ENCODE measurements around the gene IGHMBP2. TPM values are rescaled to one million over a fixed set of nuclear protein-coding genes. Genes with fewer than 3 reads are reported as not detected.

The IGHMBP2 gene
- polyA plus RNA-seq, 1 donor from 2014 or later = 9.5 TPM

GRCh38 chr11:68942095-68942620 is 38.5 kb downstream of the IGHMBP2 start:
- H3K9me3 ChIP-seq (ENCODE audit: low read length) = no peaks in the 10 kb centered on the region
- no peaks in the 10 kb centered on the region for H4K20me1 ChIP-seq (ENCODE audit: insufficient read depth)
- H3K9ac ChIP-seq (ENCODE audit: low read length) = no peak overlapping the region
- no peak overlapping the region for H3K27ac ChIP-seq (ENCODE audit: low read length)
- no peaks in the 10 kb centered on the region for H3K79me2 ChIP-seq (replicated peaks; ENCODE audit: insufficient read depth, low read length)
- H2AFZ ChIP-seq (ENCODE audit: low read depth, low read length) = no peak overlapping the region
- H3K4me3 ChIP-seq (ENCODE audit: low read length) = no peak overlapping the region
- no peaks in the 10 kb centered on the region for H3K27me3 ChIP-seq (ENCODE audit: insufficient read depth, low read depth, low read length)
- H3K9me2 ChIP-seq (ENCODE audit: insufficient read depth, low read length) = no peaks in the 10 kb centered on the region
- no peaks in the 10 kb centered on the region for H3K36me3 ChIP-seq (ENCODE audit: insufficient read depth, low read length)
- TF ChIP-seq TAF1 (IDR thresholded peaks at IDR 0.05; ENCODE audit: low read depth) = no peak
- TF ChIP-seq POLR2AphosphoS5 (IDR thresholded peaks at IDR 0.05) = no peak
- TF ChIP-seq MXI1 (conservative IDR thresholded peaks at IDR 0.05; ENCODE audit: poor library complexity, severe bottlenecking) = no peak
- TF ChIP-seq SMC3 (conservative IDR thresholded peaks at IDR 0.05; ENCODE audit: poor library complexity) = no peak
- TF ChIP-seq CTCF (IDR thresholded peaks at IDR 0.05; ENCODE audit: poor library complexity, severe bottlenecking) = no peak
- no peak for TF ChIP-seq EZH2 (IDR thresholded peaks at IDR 0.05; ENCODE audit: borderline replicate concordance, insufficient read depth, low read length, poor library complexity, severe bottlenecking)
- no peak for TF ChIP-seq EP300 (conservative IDR thresholded peaks at IDR 0.05; ENCODE audit: poor library complexity, severe bottlenecking)
- TF ChIP-seq RAD21 (conservative IDR thresholded peaks at IDR 0.05) = no peak
- TF ChIP-seq REST (IDR thresholded peaks at IDR 0.05; ENCODE audit: borderline replicate concordance) = no peak
- H3F3A ChIP-seq (ENCODE audit: insufficient read depth, low read length, poor library complexity, severe bottlenecking) = no peaks in the 10 kb centered on the region
- no peak overlapping the region for H3K4me2 ChIP-seq (ENCODE audit: low read length)

GRCh38 chr11:68942751-68943271 is 39.1 kb downstream of the IGHMBP2 start:
- no peaks in the 10 kb centered on the region for H3K9me3 ChIP-seq (ENCODE audit: low read length)
- H3K27ac ChIP-seq (ENCODE audit: low read length) = no peak overlapping the region
- H3K27me3 ChIP-seq (ENCODE audit: insufficient read depth, low read depth, low read length) = no peaks in the 10 kb centered on the region
- no peaks in the 10 kb centered on the region for H3F3A ChIP-seq (ENCODE audit: insufficient read depth, low read length, poor library complexity, severe bottlenecking)
- H3K9me2 ChIP-seq (ENCODE audit: insufficient read depth, low read length) = no peaks in the 10 kb centered on the region
- no peak overlapping the region for H3K4me3 ChIP-seq (ENCODE audit: low read length)
- no peaks in the 10 kb centered on the region for H4K20me1 ChIP-seq (ENCODE audit: insufficient read depth)
- H3K4me2 ChIP-seq (ENCODE audit: low read length) = no peak overlapping the region
- no peaks in the 10 kb centered on the region for H3K36me3 ChIP-seq (ENCODE audit: insufficient read depth, low read length)
- H3K9ac ChIP-seq (ENCODE audit: low read length) = no peak overlapping the region
- TF ChIP-seq RAD21 (conservative IDR thresholded peaks at IDR 0.05) (no peak), TAF1 (IDR thresholded peaks at IDR 0.05; ENCODE audit: low read depth) (no peak), EP300 (conservative IDR thresholded peaks at IDR 0.05; ENCODE audit: poor library complexity, severe bottlenecking) (no peak), POLR2AphosphoS5 (IDR thresholded peaks at IDR 0.05) (no peak)
- H2AFZ ChIP-seq (ENCODE audit: low read depth, low read length) = no peak overlapping the region
- H3K79me2 ChIP-seq (replicated peaks; ENCODE audit: insufficient read depth, low read length) = no peaks in the 10 kb centered on the region

Measured in neural cell (in vitro differentiated cells).